Activated B cell treated with CpG ODN at 0.5 μM for 24 hours (primary cell): Measurements from ENCODE around the gene C4B. TPM values are rescaled to one million over a fixed set of nuclear protein-coding genes. Genes with fewer than 3 reads are reported as not detected.
A peak's percentile ranks its signal among the peaks of the same experiment; 100 is the strongest.
"Not testable (repeated sequence)": the region's sequence is repeated elsewhere in the genome, so short reads cannot be mapped to it uniquely, and the experiment has no call there.

Experiments
- ATAC-seq: fragments of 200-7000 bp; cut with Tn5 transposase; one replicate; pipeline ENCODE4 v1.10.0; 2021; ENCODE audit warnings: low read depth, mild to moderate bottlenecking, moderate library complexity
- CTCF ChIA-PET: fragments of 350-600 bp; sonication (Branson Sonifier 250); formaldehyde crosslinking; loops from one replicate; lab custom pipeline; 2021; ENCODE audit warnings: antibody characterized with exemption; lab: Charles Lee
- POLR2A ChIA-PET: fragments of 350-600 bp; sonication (Branson Sonifier 250); formaldehyde crosslinking; loops from one replicate; lab custom pipeline; 2021; ENCODE audit warnings: antibody characterized with exemption; lab: Charles Lee
- DNase-seq: peaks from one replicate; pipeline ENCODE4 v3.0.0; 2022
- H3K27ac Mint-ChIP-seq: one replicate; pipeline ENCODE4 v1.8.0; 2020; ENCODE audit warnings: mixed read lengths
- H3K27me3 Mint-ChIP-seq: one replicate; pipeline ENCODE4 v1.8.0; 2021; ENCODE audit warnings: mixed read lengths
- H3K36me3 Mint-ChIP-seq: one replicate; pipeline ENCODE4 v1.8.0; 2021; ENCODE audit warnings: low read depth, mixed read lengths
- H3K4me1 Mint-ChIP-seq: one replicate; pipeline ENCODE4 v1.8.0; 2021; ENCODE audit warnings: mixed read lengths
- H3K4me3 Mint-ChIP-seq: one replicate; pipeline ENCODE4 v1.8.0; 2020; ENCODE audit warnings: mild to moderate bottlenecking, mixed read lengths
- H3K9me3 Mint-ChIP-seq: one replicate; pipeline ENCODE4 v1.8.0; 2020; ENCODE audit warnings: mixed read lengths
- CTCF ChIP-seq: fragments of 200-600 bp; IDR thresholded peaks from one replicate; pipeline ENCODE4 v1.8.0; 2022; ENCODE audit warnings: antibody characterized with exemption, mild to moderate bottlenecking
- intact Hi-C: fragments of 100-400 bp; cut with micrococcal nuclease; formaldehyde crosslinking; loops from one replicate; pipeline ENCODE4 v1.15.1; 2024
- total RNA-seq: library from RNA; stranded (reverse); gene quantifications from 2 replicates; pipeline ENCODE4 v1.2.3, GENCODE V29; 2022

C4B gene
- total RNA-seq = 5.1 and 5.3 TPM in 2 replicates

- H3K27ac Mint-ChIP-seq, intact Hi-C loops, H3K36me3 Mint-ChIP-seq, CTCF ChIA-PET, ATAC-seq, POLR2A ChIA-PET, H3K9me3 Mint-ChIP-seq, H3K4me1 Mint-ChIP-seq, H3K27me3 Mint-ChIP-seq, DNase-seq, H3K4me3 Mint-ChIP-seq: not testable (repeated sequence)
These were observed at the start of gene C4B for GRCh38 chr6:32014547-32014946. Gene C4B (plus strand): TSS chr6:32014795. CDS start chr6:32014846, 51 bp downstream.

DNA sequence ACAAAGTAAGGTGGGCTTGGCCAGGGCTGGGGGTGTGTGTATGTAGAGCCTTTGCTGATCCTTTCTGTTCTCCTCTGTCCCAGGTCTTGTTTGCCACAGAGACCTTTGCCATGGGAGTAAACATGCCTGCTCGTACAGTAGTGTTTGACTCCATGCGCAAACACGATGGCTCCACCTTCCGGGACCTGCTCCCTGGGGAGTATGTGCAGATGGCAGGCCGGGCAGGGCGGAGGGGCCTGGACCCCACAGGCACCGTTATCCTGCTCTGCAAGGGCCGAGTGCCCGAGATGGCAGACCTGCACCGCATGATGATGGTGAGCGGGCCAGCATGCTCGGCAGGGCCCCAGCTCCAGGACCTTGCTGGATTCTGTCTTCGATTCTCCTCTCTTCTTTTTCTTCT lies 48.9 kb upstream of the C4B start:
- no peak for TF ChIP-seq CTCF
- peaks cover 13% of the 10 kb centered on the region for H3K4me1 Mint-ChIP-seq
- intact Hi-C loops = no loop called here
- no peak overlapping the region for H3K4me3 Mint-ChIP-seq
- H3K27me3 Mint-ChIP-seq = no peaks in the 10 kb centered on the region
- DNase-seq (no peak), ATAC-seq (no peak)
- CTCF ChIA-PET = interaction anchor here (1.3 kb wide), 1 partner anchor 14 kb away, joined by 3 read pairs; no protein-coding TSS in a partner anchor
- peaks cover 98% of the 10 kb centered on the region for H3K36me3 Mint-ChIP-seq
- no peaks in the 10 kb centered on the region for H3K9me3 Mint-ChIP-seq
- POLR2A ChIA-PET = no interaction called here
- H3K27ac Mint-ChIP-seq = no peak overlapping the region

GRCh38 chr6:31966506-31966905 lies 48.1 kb upstream of the C4B start:
- H3K27ac Mint-ChIP-seq = no peak overlapping the region
- no peak for TF ChIP-seq CTCF
- DNase-seq (no peak), ATAC-seq (no peak)
- POLR2A ChIA-PET = interaction anchor here (0.6 kb wide), 1 partner anchor 360 kb away, joined by 3 read pairs; no protein-coding TSS in a partner anchor
- peaks cover 90% of the 10 kb centered on the region for H3K36me3 Mint-ChIP-seq
- intact Hi-C loops = no loop called here
- no peaks in the 10 kb centered on the region for H3K27me3 Mint-ChIP-seq
- no peaks in the 10 kb centered on the region for H3K9me3 Mint-ChIP-seq
- CTCF ChIA-PET = no interaction called here
- no peak overlapping the region for H3K4me3 Mint-ChIP-seq
- H3K4me1 Mint-ChIP-seq = peaks cover 21% of the 10 kb centered on the region

DNA sequence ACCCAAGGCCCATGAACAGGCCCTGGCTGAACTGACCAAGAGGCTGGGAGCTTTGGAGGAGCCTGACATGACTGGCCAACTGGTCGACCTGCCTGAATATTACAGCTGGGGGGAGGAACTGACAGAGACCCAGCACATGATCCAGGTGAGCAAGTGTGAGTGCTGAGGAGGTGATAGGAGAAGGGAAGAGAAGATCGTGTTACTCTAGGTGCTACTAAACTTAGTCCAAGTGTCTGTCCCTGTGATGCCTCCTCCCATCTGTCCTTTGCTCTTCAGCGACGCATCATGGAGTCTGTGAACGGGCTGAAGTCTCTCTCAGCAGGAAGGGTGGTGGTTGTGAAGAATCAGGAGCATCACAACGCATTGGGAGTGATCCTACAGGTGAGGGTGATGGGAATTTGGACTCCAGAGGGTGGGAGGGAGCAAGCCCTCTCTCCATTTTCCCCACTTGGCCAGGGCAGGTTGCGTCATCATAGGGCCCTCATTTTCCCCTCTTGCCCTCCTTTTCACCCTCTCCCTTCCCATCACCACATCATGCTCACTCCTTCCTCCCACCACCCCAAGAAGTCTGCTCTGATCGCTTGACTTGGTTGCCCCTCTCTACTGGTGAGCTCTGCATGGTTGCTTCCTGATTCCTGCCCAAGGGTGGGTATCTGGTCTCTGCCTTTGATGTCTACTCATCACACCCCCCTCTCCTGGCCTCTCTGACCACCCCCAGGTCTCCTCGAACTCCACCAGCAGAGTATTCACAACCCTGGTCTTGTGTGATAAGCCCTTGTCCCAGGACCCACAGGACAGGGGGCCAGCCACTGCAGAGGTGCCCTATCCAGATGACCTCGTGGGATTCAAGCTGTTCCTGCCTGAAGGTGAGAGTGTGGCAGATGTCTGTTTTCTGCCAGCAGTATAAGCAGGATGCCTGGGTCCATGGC lies 47.3 kb upstream of the C4B start:
- H3K4me3 Mint-ChIP-seq = no peak overlapping the region
- no peaks in the 10 kb centered on the region for H3K9me3 Mint-ChIP-seq
- ChIA-PET CTCF (no interaction called here), POLR2A (no interaction called here)
- no peaks in the 10 kb centered on the region for H3K27me3 Mint-ChIP-seq
- intact Hi-C loops = no loop called here
- peaks cover 88% of the 10 kb centered on the region for H3K36me3 Mint-ChIP-seq
- DNase-seq (no peak), ATAC-seq (no peak)
- no peak for TF ChIP-seq CTCF
- peaks cover 26% of the 10 kb centered on the region for H3K4me1 Mint-ChIP-seq
- H3K27ac Mint-ChIP-seq = peak overlapping the region; percentile 53

- intact Hi-C loops = no loop called here
- no peak for TF ChIP-seq CTCF
These were observed 46.7 kb upstream of the C4B start for GRCh38 chr6:31967926-31968320.

More at GRCh38 chr6:31967926-31968320, 46.7 kb upstream of the C4B start:
- ChIA-PET CTCF (no interaction called here), POLR2A (interaction anchor here (5.2 kb wide), 1 partner anchor 10 kb away, joined by 113 read pairs; the partner anchor contains the start of genes NELFE and SKIC2)
- ATAC-seq (no peak), DNase-seq (no peak)
- Mint-ChIP-seq H3K27me3 (no peaks in the 10 kb centered on the region), H3K4me3 (no peak overlapping the region), H3K9me3 (no peaks in the 10 kb centered on the region), H3K36me3 (peaks cover 84% of the 10 kb centered on the region), H3K4me1 (peaks cover 31% of the 10 kb centered on the region), H3K27ac (peak overlapping the region; percentile 53)
